Ishikawa (cell line): Measurements from ENCODE around the gene UGT3A1.

Experiments
- CREB1 ChIP-seq: IDR thresholded peaks from 2 replicates; pipeline ENCODE4 v1.6.1; 2012; ENCODE audit warnings: low read depth
- EP300 ChIP-seq: IDR thresholded peaks from 2 replicates; pipeline ENCODE4 v1.6.1; 2012; ENCODE audit warnings: borderline replicate concordance
- FOXM1 ChIP-seq: IDR thresholded peaks from 2 replicates; pipeline ENCODE4 v1.6.1; 2012; ENCODE audit warnings: low read depth, borderline replicate concordance
- MAX ChIP-seq: IDR thresholded peaks from 2 replicates; pipeline ENCODE4 v1.6.1; 2012
- RAD21 ChIP-seq: IDR thresholded peaks from 2 replicates; pipeline ENCODE4 v1.6.1; 2012; ENCODE audit warnings: low read depth
- REST ChIP-seq: IDR thresholded peaks from 2 replicates; pipeline ENCODE4 v1.6.1; 2012; ENCODE audit warnings: low read depth, mild to moderate bottlenecking
- TCF12 ChIP-seq: IDR thresholded peaks from 2 replicates; pipeline ENCODE4 v1.6.1; 2012; ENCODE audit warnings: low read depth
- TEAD4 ChIP-seq: IDR thresholded peaks from 2 replicates; pipeline ENCODE4 v1.6.1; 2012
- USF1 ChIP-seq: IDR thresholded peaks from 2 replicates; pipeline ENCODE4 v1.6.1; 2012
- YY1 ChIP-seq: IDR thresholded peaks from 2 replicates; pipeline ENCODE4 v1.6.1; 2012; ENCODE audit warnings: low read depth
- ZBTB7A ChIP-seq: IDR thresholded peaks from 2 replicates; pipeline ENCODE4 v1.6.1; 2012; ENCODE audit warnings: low read depth

DNA sequence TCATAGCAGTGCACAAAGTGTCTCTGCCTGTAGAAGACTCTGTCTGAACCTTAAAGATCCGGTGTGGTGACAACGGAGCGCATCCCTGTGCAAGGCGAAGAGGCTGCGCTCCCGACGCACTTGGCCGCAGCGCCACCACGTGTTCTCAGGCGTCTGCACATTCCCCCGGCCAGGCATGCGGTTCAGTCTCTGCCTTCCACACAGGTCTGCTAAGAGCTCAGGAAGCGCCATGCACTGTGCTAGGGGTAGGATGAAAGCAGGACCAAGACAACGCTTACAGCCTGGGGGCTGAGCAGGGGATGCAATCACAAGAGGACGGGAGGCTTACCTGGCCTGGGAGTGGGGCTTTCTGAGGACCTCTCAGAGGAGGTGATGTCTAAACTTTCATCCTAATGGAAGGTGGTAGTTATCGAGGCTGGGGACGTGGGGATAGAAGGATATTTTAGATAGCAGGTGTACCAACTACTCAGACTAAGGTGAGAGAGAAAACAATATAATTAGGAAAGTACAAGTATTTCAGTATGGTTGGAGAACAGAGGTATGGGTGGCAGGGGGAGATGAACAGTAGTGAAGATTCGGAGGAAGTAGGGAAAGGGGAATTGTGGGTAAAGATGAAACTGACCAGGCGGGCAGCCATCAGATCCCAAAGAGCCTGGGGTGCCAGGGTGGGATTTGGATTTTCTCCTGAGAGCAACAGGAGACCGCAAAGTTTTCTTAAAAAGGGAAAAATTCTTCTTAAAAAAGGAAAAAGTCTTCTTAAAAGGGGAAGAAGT is 66.1 kb downstream of the UGT3A1 start:
- TF ChIP-seq EP300 (no peak), REST (no peak), ZBTB7A (no peak), RAD21 (peak; percentile 37; the same call in 1 of the 2 replicates), MAX (no peak), YY1 (no peak), TCF12 (no peak), TEAD4 (no peak), FOXM1 (no peak), CREB1 (no peak), USF1 (no peak)
